LHCN-M2 (cell line): ENCODE data around the gene MRPL34. TPM values are rescaled to one million over a fixed set of nuclear protein-coding genes. Genes with fewer than 3 reads are reported as not detected.
"Not testable (repeated sequence)": the region's sequence is repeated elsewhere in the genome, so short reads cannot be mapped to it uniquely, and the experiment has no call there.

Experiments used
- DNase-seq: peaks from one replicate; pipeline ENCODE4 v3.0.0-alpha.2; 2012; ENCODE audit warnings: low read depth
- total RNA-seq: library from RNA; depleted of rRNA; stranded (reverse); fragments of >200 nt; gene quantifications from 2 replicates; pipeline ENCODE4 v1.2.3, GENCODE V29; 2014

The MRPL34 gene
- total RNA-seq, 1 experiment from 2014 or later, result 48.2 TPM

- DNase-seq, result no peak
These were observed 20.1 kb upstream of the MRPL34 start for GRCh38 chr19:17285415-17286135.

- DNase-seq, result no peak
These were observed 19.4 kb upstream of the MRPL34 start for GRCh38 chr19:17286263-17286662.

GRCh38 chr19:17286752-17287151 lies 18.9 kb upstream of the MRPL34 start:
- no peak for DNase-seq

GRCh38 chr19:17289489-17289888 lies 16.2 kb upstream of the MRPL34 start:
- DNase-seq, result peak; percentile 35

GRCh38 chr19:17292301-17293074 lies 13.2 kb upstream of the MRPL34 start:
- peak; percentile 31 for DNase-seq

GRCh38 chr19:17293605-17294004 lies 12.1 kb upstream of the MRPL34 start:
- no peak for DNase-seq

- no peak for DNase-seq
These were observed 11.4 kb upstream of the MRPL34 start for GRCh38 chr19:17294051-17294891.

GRCh38 chr19:17295551-17295950 lies 10.1 kb upstream of the MRPL34 start:
- DNase-seq, result not testable (repeated sequence)

GRCh38 chr19:17296273-17296672 lies 9.4 kb upstream of the MRPL34 start:
- DNase-seq, result peak; percentile 75

- no peak for DNase-seq
These were observed 8.7 kb upstream of the MRPL34 start for GRCh38 chr19:17296976-17297375.

- no peak for DNase-seq
These were observed 4.6 kb upstream of the MRPL34 start for GRCh38 chr19:17300992-17301619.

- DNase-seq, result no peak
These were observed 3.1 kb upstream of the MRPL34 start for GRCh38 chr19:17302391-17303166.

- peak; percentile 94 for DNase-seq
These were observed 2.3 kb upstream of the MRPL34 start, which contains the start of gene ABHD8 for GRCh38 chr19:17303167-17303939. ABHD8 (minus strand) TSS chr19:17303425; CDS start chr19:17301616, 1,809 bp downstream.

- no peak for DNase-seq
These were observed 1.8 kb upstream of the MRPL34 start for GRCh38 chr19:17303940-17304267.

- no peak for DNase-seq
These were observed 1.1 kb upstream of the MRPL34 start for GRCh38 chr19:17304386-17305215.

GRCh38 chr19:17305216-17305516 lies 506 bp upstream of the MRPL34 start:
- DNase-seq, result no peak

- no peak for DNase-seq
These were observed 628 bp downstream of the MRPL34 start for GRCh38 chr19:17306285-17306714.

- no peak for DNase-seq
These were observed 2.3 kb downstream of the MRPL34 start for GRCh38 chr19:17307876-17308377.
